ENCODE measurements around the gene SLC26A3.

Gene SLC26A3

GRCh38 chr7:107837145-107837512 lies 34.1 kb upstream of the SLC26A3 start:
- H3K27ac ChIP-seq (ENCODE audit: low read depth, low read length): no peak overlapping the region
- H2AFZ ChIP-seq (ENCODE audit: low read depth, low read length, severe bottlenecking): no peak overlapping the region
- H3K36me3 ChIP-seq (ENCODE audit: low read length): no peaks in the 10 kb centered on the region
- H3K4me3 ChIP-seq (ENCODE audit: insufficient read depth, low read length, poor library complexity, severe bottlenecking): no peak overlapping the region
- no peaks in the 10 kb centered on the region for H3K27me3 ChIP-seq (ENCODE audit: low read length)
- H3K9me3 ChIP-seq (ENCODE audit: insufficient read depth, low read length): no peaks in the 10 kb centered on the region; the same call in 1 of the 2 replicates
- H3K9me2 ChIP-seq (replicated peaks; ENCODE audit: insufficient read depth, low read length): no peaks in the 10 kb centered on the region
- TF ChIP-seq EZH2phosphoT487 (conservative IDR thresholded peaks at IDR 0.05; ENCODE audit: low read length) (no peak), CTCF (IDR thresholded peaks at IDR 0.05; ENCODE audit: insufficient read depth, low read length, poor library complexity, severe bottlenecking) (no peak)
- H3F3A ChIP-seq (ENCODE audit: insufficient read depth): no peaks in the 10 kb centered on the region
- H3K4me2 ChIP-seq (ENCODE audit: low read depth, low read length, poor library complexity, severe bottlenecking): no peak overlapping the region
- no peak overlapping the region for H3K9ac ChIP-seq (ENCODE audit: low read length)
- no peaks in the 10 kb centered on the region for H3K79me2 ChIP-seq (ENCODE audit: insufficient read depth, low read length)
- H4K20me1 ChIP-seq (ENCODE audit: low read depth, low read length): no peaks in the 10 kb centered on the region

- no peak overlapping the region for H2AFZ ChIP-seq (ENCODE audit: low read depth, low read length, severe bottlenecking)
- no peak overlapping the region for H3K4me2 ChIP-seq (ENCODE audit: low read depth, low read length, poor library complexity, severe bottlenecking)
- no peaks in the 10 kb centered on the region for H4K20me1 ChIP-seq (ENCODE audit: low read depth, low read length)
- no peak overlapping the region for H3K9ac ChIP-seq (ENCODE audit: low read length)
- H3K9me3 ChIP-seq (ENCODE audit: insufficient read depth, low read length): no peaks in the 10 kb centered on the region; the same call in 1 of the 2 replicates
- no peaks in the 10 kb centered on the region for H3K36me3 ChIP-seq (ENCODE audit: low read length)
- no peaks in the 10 kb centered on the region for H3K27me3 ChIP-seq (ENCODE audit: low read length)
- H3K79me2 ChIP-seq (ENCODE audit: insufficient read depth, low read length): no peaks in the 10 kb centered on the region
- TF ChIP-seq EZH2phosphoT487 (conservative IDR thresholded peaks at IDR 0.05; ENCODE audit: low read length) (no peak), CTCF (IDR thresholded peaks at IDR 0.05; ENCODE audit: insufficient read depth, low read length, poor library complexity, severe bottlenecking) (no peak)
- no peak overlapping the region for H3K27ac ChIP-seq (ENCODE audit: low read depth, low read length)
- no peak overlapping the region for H3K4me3 ChIP-seq (ENCODE audit: insufficient read depth, low read length, poor library complexity, severe bottlenecking)
- H3K9me2 ChIP-seq (replicated peaks; ENCODE audit: insufficient read depth, low read length): no peaks in the 10 kb centered on the region
- no peaks in the 10 kb centered on the region for H3F3A ChIP-seq (ENCODE audit: insufficient read depth)
These were observed 33.5 kb upstream of the SLC26A3 start for GRCh38 chr7:107836237-107837144.

GRCh38 chr7:107834401-107834800 lies 31.4 kb upstream of the SLC26A3 start:
- TF ChIP-seq CTCF (IDR thresholded peaks at IDR 0.05; ENCODE audit: insufficient read depth, low read length, poor library complexity, severe bottlenecking): no peak
- H2AFZ ChIP-seq (ENCODE audit: low read depth, low read length, severe bottlenecking): no peak overlapping the region

More at GRCh38 chr7:107834401-107834800, 31.4 kb upstream of the SLC26A3 start:
- H3K79me2 ChIP-seq (ENCODE audit: insufficient read depth, low read length): no peaks in the 10 kb centered on the region
- H3K27ac ChIP-seq (ENCODE audit: low read depth, low read length): no peak overlapping the region
- no peak overlapping the region for H3K9ac ChIP-seq (ENCODE audit: low read length)
- H4K20me1 ChIP-seq (ENCODE audit: low read depth, low read length): no peaks in the 10 kb centered on the region
- H3K4me2 ChIP-seq (ENCODE audit: low read depth, low read length, poor library complexity, severe bottlenecking): no peak overlapping the region
- no peaks in the 10 kb centered on the region for H3F3A ChIP-seq (ENCODE audit: insufficient read depth)
- no peaks in the 10 kb centered on the region for H3K36me3 ChIP-seq (ENCODE audit: low read length)
- H3K4me3 ChIP-seq (ENCODE audit: insufficient read depth, low read length, poor library complexity, severe bottlenecking): no peak overlapping the region
- no peaks in the 10 kb centered on the region for H3K9me2 ChIP-seq (replicated peaks; ENCODE audit: insufficient read depth, low read length)
- H3K27me3 ChIP-seq (ENCODE audit: low read length): no peaks in the 10 kb centered on the region
- no peaks in the 10 kb centered on the region; the same call in 1 of the 2 replicates for H3K9me3 ChIP-seq (ENCODE audit: insufficient read depth, low read length)
